Activated CD4-positive, alpha-beta T cell treated with anti-CD3 and anti-CD28 coated beads, Interleukin-2, amount 10 ng/mL, durations not matched to agents 24 days and 14 days (primary cell): Measurements from ENCODE around the gene RPRD1B. TPM values are rescaled to one million over a fixed set of nuclear protein-coding genes. Genes with fewer than 3 reads are reported as not detected.
A peak's percentile ranks its signal among the peaks of the same experiment; 100 is the strongest.

Experiments
- DNase-seq: peaks from one replicate; pipeline ENCODE4 v3.0.0; 2022
- H3K27ac Mint-ChIP-seq: one replicate; pipeline ENCODE4 v1.8.0; 2022; ENCODE audit warnings: mild to moderate bottlenecking, mixed read lengths
- H3K27me3 Mint-ChIP-seq: one replicate; pipeline ENCODE4 v1.8.0; 2022; ENCODE audit warnings: mixed read lengths
- H3K36me3 Mint-ChIP-seq: one replicate; pipeline ENCODE4 v1.8.0; 2022; ENCODE audit warnings: low read depth, mild to moderate bottlenecking, mixed read lengths
- H3K4me1 Mint-ChIP-seq: one replicate; pipeline ENCODE4 v1.8.0; 2021; ENCODE audit warnings: mixed read lengths
- H3K4me3 Mint-ChIP-seq: one replicate; pipeline ENCODE4 v1.8.0; 2022; ENCODE audit warnings: mild to moderate bottlenecking, moderate library complexity, mixed read lengths
- H3K9me3 Mint-ChIP-seq: one replicate; pipeline ENCODE4 v1.8.0; 2021; ENCODE audit warnings: mixed read lengths
- intact Hi-C: fragments of 100-400 bp; cut with micrococcal nuclease; formaldehyde crosslinking; loops from one replicate; pipeline ENCODE4 v1.15.1; 2023
- total RNA-seq: library from RNA; stranded (reverse); gene quantifications from 2 replicates; pipeline ENCODE4 v1.2.3, GENCODE V29; 2022

The RPRD1B gene
- total RNA-seq, 1 donor from 2014 or later: 49.8 TPM

DNA sequence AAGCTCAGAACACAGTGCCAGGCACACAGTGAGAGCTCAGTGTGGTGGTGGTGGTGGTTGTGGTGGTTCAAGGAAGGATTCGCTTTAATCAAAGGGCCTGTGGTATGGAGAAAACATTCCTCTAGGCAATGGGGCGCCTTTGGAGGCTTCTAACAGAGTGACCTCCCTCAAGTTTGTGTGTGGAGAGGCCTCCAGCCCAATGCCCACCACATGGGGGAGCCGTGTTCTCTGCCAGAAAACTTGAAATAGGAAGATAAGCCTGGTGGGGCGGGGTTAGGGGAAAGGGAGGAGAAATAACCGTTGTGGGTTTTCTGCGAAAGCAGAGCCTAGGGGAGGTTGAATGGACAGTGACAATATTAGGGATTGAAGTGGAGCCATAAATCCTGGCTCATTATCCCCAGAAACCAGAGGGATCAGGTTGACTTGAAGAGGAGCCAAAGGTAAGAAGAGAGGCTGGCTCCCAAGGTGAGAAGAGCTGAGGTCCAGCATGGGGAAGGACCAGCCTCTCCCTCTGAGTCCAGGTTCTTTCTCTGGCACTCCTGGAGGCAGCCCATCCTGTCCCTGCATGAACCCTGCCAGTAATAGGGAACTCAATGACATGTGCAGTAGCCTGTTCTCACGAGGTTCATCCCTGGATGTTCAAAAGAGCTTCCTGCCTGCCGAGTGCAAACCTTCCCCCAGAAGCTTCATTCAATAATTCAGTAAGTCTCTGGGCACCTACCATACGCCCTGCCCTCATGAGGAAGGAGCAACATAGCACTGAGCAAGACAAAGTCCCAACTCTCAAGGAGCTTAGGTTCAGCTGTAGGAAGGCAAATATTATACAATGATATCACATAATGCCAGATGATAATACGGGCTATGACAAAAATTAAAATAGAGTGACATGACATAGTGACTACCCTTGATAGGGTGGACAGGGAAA, 80.1 kb downstream of the RPRD1B start:
- H3K27ac Mint-ChIP-seq: no peak overlapping the region

DNA sequence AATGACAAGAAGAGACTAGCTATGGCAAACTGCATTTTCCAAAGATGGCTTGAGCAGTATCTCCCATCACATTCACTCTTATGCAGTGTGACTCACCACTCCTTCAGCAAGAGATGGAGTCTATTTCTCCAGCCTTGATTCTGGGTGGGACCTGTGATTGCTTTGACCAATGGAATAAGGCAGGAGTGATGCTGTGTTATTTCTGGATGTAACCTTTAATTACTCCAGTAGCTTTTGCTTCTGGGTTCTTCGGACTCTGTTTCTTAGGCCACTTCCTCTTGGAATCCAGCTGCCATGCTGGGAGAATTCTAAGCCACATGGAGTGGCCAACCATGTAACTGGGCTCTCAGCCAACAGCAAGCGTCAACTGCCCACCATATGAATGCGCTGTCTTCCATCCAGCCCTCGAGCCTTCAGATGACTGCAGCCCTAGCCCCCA, 80.8 kb downstream of the RPRD1B start:
- intact Hi-C loops: no loop called here
- Mint-ChIP-seq H3K27ac (no peak overlapping the region), H3K36me3 (no peaks in the 10 kb centered on the region), H3K27me3 (peaks cover 29% of the 10 kb centered on the region), H3K4me1 (peaks cover 4% of the 10 kb centered on the region), H3K9me3 (no peaks in the 10 kb centered on the region), H3K4me3 (no peak overlapping the region)
- DNase-seq: no peak

More for the DNA sequence above, 80.1 kb downstream of the RPRD1B start:
- Mint-ChIP-seq H3K9me3 (no peaks in the 10 kb centered on the region), H3K27me3 (peaks cover 25% of the 10 kb centered on the region), H3K36me3 (no peaks in the 10 kb centered on the region), H3K4me1 (peaks cover 4% of the 10 kb centered on the region), H3K4me3 (no peak overlapping the region)
- peak; percentile 84 for DNase-seq
- intact Hi-C loops: loop anchor here (2.0 kb wide), 1 partner anchor 51 kb away; the partner anchor contains the start of gene TGM2

DNA sequence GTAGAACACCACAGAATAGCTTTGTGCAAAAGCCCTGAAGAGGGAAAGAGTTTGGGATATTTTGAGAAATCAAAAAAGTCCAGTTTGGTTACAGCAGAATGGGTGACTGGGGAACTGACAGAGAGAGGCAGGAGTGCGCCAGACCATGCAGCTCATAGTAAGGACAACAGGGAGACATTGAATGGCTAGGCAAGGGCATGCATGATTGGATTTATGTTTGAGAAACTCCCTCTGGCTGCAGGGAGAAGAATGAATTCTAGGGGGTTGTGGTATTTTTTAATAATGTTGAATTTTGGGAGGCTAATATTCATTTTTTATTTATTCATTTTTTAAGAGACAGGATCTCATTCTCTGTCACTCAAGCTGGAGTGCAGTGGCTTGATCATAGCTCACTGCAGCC, 81.7 kb downstream of the RPRD1B start:
- no peaks in the 10 kb centered on the region for H3K36me3 Mint-ChIP-seq
- no peak for DNase-seq
- H3K4me1 Mint-ChIP-seq: peaks cover 4% of the 10 kb centered on the region
- H3K9me3 Mint-ChIP-seq: no peaks in the 10 kb centered on the region
- H3K4me3 Mint-ChIP-seq: no peak overlapping the region
- H3K27me3 Mint-ChIP-seq: peaks cover 29% of the 10 kb centered on the region
- H3K27ac Mint-ChIP-seq: no peak overlapping the region
- intact Hi-C loops: no loop called here

GRCh38 chr20:38115896-38116295, 82.3 kb downstream of the RPRD1B start:
- Mint-ChIP-seq H3K27me3 (peaks cover 29% of the 10 kb centered on the region), H3K27ac (no peak overlapping the region), H3K4me1 (peaks cover 4% of the 10 kb centered on the region), H3K36me3 (no peaks in the 10 kb centered on the region), H3K4me3 (no peak overlapping the region), H3K9me3 (no peaks in the 10 kb centered on the region)
- intact Hi-C loops: no loop called here
- no peak for DNase-seq

DNA sequence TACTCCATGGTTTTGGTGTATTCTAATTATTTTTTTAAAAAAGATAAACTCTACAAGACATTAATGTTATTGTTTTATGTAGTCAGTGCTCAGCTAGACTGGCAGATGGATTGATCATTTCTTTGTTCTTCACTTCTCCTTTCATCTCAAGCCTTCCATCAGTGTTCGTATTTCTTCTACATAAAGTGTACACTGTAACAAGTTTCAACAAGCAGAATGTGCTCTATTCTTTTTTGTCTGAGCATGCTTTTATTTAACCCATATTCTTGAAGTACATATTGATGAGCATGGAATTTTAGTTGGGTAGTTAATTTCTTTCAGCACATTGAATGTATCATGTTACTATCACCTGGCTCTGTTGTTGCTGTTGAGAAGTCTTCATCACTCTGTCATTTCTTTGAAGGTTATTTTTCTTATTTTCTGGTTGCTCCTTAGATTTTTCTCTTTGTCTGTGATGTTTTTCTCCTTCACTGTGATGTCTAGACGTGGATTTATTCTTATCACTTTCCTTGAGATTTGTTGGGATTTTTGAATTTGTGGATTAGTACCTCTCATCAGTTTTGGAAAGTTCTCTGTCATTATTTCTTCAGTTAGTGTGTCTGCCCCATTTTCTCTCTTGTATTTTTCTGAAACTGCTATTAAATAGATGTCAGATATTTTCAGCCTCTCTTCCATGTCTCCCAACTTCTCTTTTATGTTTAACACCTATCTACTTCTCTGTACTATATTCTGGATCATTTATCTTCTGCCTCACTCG, 83.0 kb downstream of the RPRD1B start:
- intact Hi-C loops: no loop called here
- H3K27ac Mint-ChIP-seq: no peak overlapping the region

GRCh38 chr20:38117205-38117604, 83.7 kb downstream of the RPRD1B start:
- peaks cover 29% of the 10 kb centered on the region for H3K27me3 Mint-ChIP-seq
- H3K27ac Mint-ChIP-seq: no peak overlapping the region
- no peaks in the 10 kb centered on the region for H3K9me3 Mint-ChIP-seq
- no peak overlapping the region for H3K4me3 Mint-ChIP-seq
- no peaks in the 10 kb centered on the region for H3K36me3 Mint-ChIP-seq
- DNase-seq: no peak
- intact Hi-C loops: no loop called here
- H3K4me1 Mint-ChIP-seq: peaks cover 4% of the 10 kb centered on the region

More for the DNA sequence above, 83.0 kb downstream of the RPRD1B start:
- DNase-seq: no peak
- H3K36me3 Mint-ChIP-seq: no peaks in the 10 kb centered on the region
- H3K4me1 Mint-ChIP-seq: peaks cover 4% of the 10 kb centered on the region
- no peak overlapping the region for H3K4me3 Mint-ChIP-seq
- peaks cover 29% of the 10 kb centered on the region for H3K27me3 Mint-ChIP-seq
- no peaks in the 10 kb centered on the region for H3K9me3 Mint-ChIP-seq

DNA sequence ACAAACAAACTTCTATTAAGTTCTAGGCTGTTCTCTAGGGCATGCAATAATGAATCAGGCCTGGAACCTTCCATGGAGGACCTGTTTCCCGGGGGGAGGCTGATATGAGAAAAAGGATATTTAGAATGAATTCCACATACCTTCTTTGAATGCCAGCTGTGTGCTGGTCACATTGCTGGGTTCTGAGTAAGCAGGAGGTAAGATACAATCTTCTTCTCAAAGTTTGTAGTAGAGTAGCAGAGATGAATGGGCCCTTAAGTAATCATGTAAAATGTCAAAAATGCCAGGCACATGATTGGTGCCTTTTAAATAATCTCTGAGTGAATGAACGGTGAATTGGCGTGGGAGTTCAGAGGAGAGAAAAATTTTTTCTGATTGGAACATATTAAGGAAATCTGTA, 84.1 kb downstream of the RPRD1B start:
- H3K4me1 Mint-ChIP-seq: peaks cover 6% of the 10 kb centered on the region
- intact Hi-C loops: no loop called here
- no peaks in the 10 kb centered on the region for H3K9me3 Mint-ChIP-seq
- H3K27me3 Mint-ChIP-seq: peaks cover 29% of the 10 kb centered on the region
- no peak for DNase-seq
- no peak overlapping the region for H3K27ac Mint-ChIP-seq
- H3K36me3 Mint-ChIP-seq: no peaks in the 10 kb centered on the region
- H3K4me3 Mint-ChIP-seq: no peak overlapping the region

GRCh38 chr20:38119446-38119845, 85.9 kb downstream of the RPRD1B start:
- H3K4me3 Mint-ChIP-seq: no peak overlapping the region
- no peak for DNase-seq
- H3K27me3 Mint-ChIP-seq: peaks cover 29% of the 10 kb centered on the region
- intact Hi-C loops: no loop called here
- peaks cover 8% of the 10 kb centered on the region for H3K4me1 Mint-ChIP-seq
- H3K9me3 Mint-ChIP-seq: no peaks in the 10 kb centered on the region
- H3K36me3 Mint-ChIP-seq: no peaks in the 10 kb centered on the region
- H3K27ac Mint-ChIP-seq: no peak overlapping the region

- Mint-ChIP-seq H3K36me3 (no peaks in the 10 kb centered on the region), H3K27ac (no peak overlapping the region), H3K4me3 (no peak overlapping the region), H3K27me3 (peaks cover 26% of the 10 kb centered on the region), H3K9me3 (no peaks in the 10 kb centered on the region), H3K4me1 (peaks cover 8% of the 10 kb centered on the region)
- no peak for DNase-seq
- intact Hi-C loops: no loop called here
Observed at GRCh38 chr20:38120625-38120988, 87.1 kb downstream of the RPRD1B start.

DNA sequence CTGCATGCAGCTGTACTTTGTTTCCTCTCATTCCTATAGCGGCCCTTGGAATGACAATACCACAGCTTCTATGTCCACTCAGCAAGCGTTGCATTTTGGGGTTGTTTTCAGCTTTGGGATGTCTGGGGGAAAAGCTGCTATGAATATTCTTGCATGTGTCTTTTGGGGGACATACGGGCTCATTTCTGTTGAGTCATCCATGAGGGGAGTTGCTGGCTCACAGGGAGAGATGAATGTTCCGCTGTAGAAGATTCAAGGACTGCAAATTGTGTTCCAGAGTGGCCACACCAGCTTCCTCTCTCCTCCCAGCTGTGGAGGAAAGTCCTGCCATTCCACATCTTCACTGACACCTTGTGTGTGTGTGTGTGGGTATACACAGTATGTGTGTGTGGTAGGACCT, 88.2 kb downstream of the RPRD1B start:
- H3K36me3 Mint-ChIP-seq: no peaks in the 10 kb centered on the region
- no peak overlapping the region for H3K27ac Mint-ChIP-seq
- intact Hi-C loops: no loop called here
- no peak overlapping the region for H3K4me3 Mint-ChIP-seq
- H3K4me1 Mint-ChIP-seq: peaks cover 8% of the 10 kb centered on the region
- H3K9me3 Mint-ChIP-seq: no peaks in the 10 kb centered on the region
- H3K27me3 Mint-ChIP-seq: peaks cover 21% of the 10 kb centered on the region
- no peak for DNase-seq

DNA sequence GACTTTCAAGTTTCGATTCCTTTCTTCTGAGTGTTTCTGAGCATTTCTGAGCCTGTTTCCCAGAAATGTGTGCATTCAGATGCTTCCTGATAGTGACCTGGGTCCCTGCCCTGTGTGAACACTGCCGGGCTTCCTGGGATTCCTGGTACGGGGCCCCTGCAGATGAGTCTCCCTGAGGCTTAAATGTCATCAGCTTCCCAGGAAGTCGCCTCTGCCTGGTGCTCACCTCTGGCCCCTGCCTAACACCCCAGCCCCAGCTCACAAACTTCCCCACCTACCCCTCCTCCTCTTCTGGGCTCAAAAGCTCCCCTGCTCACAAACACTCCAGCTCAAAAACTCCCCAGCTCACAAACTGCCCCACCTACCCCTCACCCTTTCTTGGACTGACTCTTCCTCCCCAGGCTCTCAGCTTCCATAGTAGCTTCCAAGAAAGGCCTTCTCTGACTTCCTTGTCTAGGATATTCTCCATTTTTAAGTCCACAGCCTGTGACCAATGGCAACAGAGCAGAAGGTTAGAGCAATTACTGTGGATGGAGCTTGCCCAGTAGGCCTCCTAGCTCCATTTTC, 89.6 kb downstream of the RPRD1B start:
- Mint-ChIP-seq H3K9me3 (no peaks in the 10 kb centered on the region), H3K4me3 (peak overlapping the region; percentile 48), H3K27me3 (peaks cover 8% of the 10 kb centered on the region), H3K27ac (peak overlapping the region; percentile 73), H3K4me1 (peaks cover 8% of the 10 kb centered on the region), H3K36me3 (no peaks in the 10 kb centered on the region)
- DNase-seq: peak; percentile 68
- intact Hi-C loops: no loop called here

- DNase-seq: no peak
- peaks cover 8% of the 10 kb centered on the region for H3K4me1 Mint-ChIP-seq
- H3K27ac Mint-ChIP-seq: no peak overlapping the region
Observed at GRCh38 chr20:38125157-38126056, 91.9 kb downstream of the RPRD1B start.

More at GRCh38 chr20:38125157-38126056, 91.9 kb downstream of the RPRD1B start:
- H3K4me3 Mint-ChIP-seq: no peak overlapping the region
- intact Hi-C loops: no loop called here
- H3K36me3 Mint-ChIP-seq: no peaks in the 10 kb centered on the region
- H3K27me3 Mint-ChIP-seq: no peaks in the 10 kb centered on the region
- no peaks in the 10 kb centered on the region for H3K9me3 Mint-ChIP-seq
